HUES48 (cell line): ENCODE measurements around the gene QSOX1.

Source experiments
- H3K27ac ChIP-seq: one replicate; pipeline ENCODE4 v1.7.0; 2013; ENCODE audit warnings: low read depth, low read length, inconsistent platforms
- H3K27me3 ChIP-seq: 2 replicates; pipeline ENCODE4 v1.6.1; 2013; ENCODE audit warnings: mild to moderate bottlenecking, low read length; ENCODE audit not compliant: control insufficient read depth, insufficient read depth
- H3K36me3 ChIP-seq: 2 replicates; pipeline ENCODE4 v1.6.1; 2013; ENCODE audit warnings: low read length; ENCODE audit not compliant: control insufficient read depth, insufficient read depth
- H3K4me1 ChIP-seq: 2 replicates; pipeline ENCODE4 v1.6.1; 2013; ENCODE audit warnings: mild to moderate bottlenecking, low read length; ENCODE audit not compliant: control insufficient read depth, insufficient read depth
- H3K4me3 ChIP-seq: 2 replicates; pipeline ENCODE4 v1.5.1; 2013; ENCODE audit warnings: mild to moderate bottlenecking, low read depth, low read length
- H3K9ac ChIP-seq: 2 replicates; pipeline ENCODE4 v1.6.1; 2013; ENCODE audit warnings: mild to moderate bottlenecking, low read depth, low read length, moderate library complexity
- H3K9me3 ChIP-seq: 2 replicates; pipeline ENCODE4 v1.6.1; 2013; ENCODE audit warnings: low read length; ENCODE audit not compliant: control insufficient read depth, insufficient read depth

QSOX1 gene

DNA sequence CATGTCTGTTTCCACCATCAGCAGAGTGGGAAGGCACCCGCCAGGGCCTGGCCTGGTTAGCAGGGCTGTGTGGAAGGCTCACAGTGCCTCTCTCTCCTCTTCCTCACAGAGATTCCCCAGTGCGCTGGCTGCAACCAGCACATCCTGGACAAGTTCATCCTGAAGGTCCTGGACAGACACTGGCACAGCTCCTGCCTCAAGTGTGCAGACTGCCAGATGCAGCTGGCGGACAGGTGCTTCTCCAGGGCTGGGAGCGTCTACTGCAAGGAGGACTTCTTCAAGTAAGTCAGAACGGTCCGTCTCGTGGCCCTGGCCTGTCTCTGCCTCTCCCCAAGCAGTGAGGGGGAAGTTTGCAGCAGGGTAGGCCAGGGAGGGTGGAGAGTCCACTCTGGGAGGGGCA, 93.5 kb downstream of the QSOX1 start:
- H3K4me1 ChIP-seq: peaks cover 30% of the 10 kb centered on the region
- no peaks in the 10 kb centered on the region for H3K9me3 ChIP-seq
- H3K27me3 ChIP-seq: no peaks in the 10 kb centered on the region
- no peaks in the 10 kb centered on the region for H3K36me3 ChIP-seq
- H3K27ac ChIP-seq: no peak overlapping the region
- H3K9ac ChIP-seq: no peak overlapping the region
- H3K4me3 ChIP-seq: no peak overlapping the region

DNA sequence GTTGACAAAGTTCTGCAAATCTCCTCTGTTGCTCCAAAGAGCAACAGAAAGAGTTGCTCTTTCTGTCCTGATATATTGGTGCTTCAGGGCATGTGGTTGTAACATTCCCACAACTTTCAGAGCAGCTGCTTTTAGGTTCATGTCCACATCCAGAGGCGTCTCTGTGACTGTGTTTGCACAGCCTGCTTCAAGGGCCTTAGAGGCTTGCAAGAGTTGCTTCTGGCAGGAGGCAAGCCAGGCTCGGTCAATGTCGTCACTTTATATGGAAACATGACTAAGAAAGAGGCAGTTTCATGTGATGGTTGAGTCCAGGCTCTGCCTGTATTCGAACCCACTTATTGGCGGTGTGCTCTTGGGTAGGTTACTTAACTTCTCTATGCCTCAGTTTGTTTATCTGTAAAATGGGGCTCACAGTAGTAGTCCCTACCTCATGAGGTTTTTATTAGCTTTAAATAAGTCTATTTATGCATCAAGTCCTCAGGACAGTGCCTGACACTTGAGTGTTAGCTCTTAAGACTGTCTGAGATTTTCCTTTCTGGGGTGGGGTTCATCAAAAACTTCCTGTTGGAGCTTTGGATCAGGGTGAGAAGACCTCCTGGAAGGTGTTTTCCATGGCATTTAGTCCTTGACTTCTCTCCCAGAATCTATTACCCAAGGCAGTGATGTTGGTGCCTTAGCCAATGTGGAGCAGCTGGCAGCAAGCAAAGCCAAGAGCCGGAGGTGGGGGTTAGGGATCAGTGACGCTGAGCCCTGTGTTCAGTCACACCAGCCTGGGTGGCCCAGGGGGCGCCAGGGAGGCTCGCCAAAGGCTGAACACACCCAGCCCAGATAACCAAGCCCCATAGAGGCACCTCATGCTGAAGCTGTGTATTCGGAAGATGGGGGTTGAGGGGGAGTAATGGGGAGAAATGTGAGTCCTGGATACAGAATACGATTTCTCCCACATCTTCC, 94.3 kb downstream of the QSOX1 start:
- no peaks in the 10 kb centered on the region for H3K36me3 ChIP-seq
- H3K9me3 ChIP-seq: no peaks in the 10 kb centered on the region
- peaks cover 37% of the 10 kb centered on the region for H3K4me1 ChIP-seq
- no peak overlapping the region for H3K27ac ChIP-seq
- no peaks in the 10 kb centered on the region for H3K27me3 ChIP-seq
- H3K9ac ChIP-seq: no peak overlapping the region
- no peak overlapping the region for H3K4me3 ChIP-seq

DNA sequence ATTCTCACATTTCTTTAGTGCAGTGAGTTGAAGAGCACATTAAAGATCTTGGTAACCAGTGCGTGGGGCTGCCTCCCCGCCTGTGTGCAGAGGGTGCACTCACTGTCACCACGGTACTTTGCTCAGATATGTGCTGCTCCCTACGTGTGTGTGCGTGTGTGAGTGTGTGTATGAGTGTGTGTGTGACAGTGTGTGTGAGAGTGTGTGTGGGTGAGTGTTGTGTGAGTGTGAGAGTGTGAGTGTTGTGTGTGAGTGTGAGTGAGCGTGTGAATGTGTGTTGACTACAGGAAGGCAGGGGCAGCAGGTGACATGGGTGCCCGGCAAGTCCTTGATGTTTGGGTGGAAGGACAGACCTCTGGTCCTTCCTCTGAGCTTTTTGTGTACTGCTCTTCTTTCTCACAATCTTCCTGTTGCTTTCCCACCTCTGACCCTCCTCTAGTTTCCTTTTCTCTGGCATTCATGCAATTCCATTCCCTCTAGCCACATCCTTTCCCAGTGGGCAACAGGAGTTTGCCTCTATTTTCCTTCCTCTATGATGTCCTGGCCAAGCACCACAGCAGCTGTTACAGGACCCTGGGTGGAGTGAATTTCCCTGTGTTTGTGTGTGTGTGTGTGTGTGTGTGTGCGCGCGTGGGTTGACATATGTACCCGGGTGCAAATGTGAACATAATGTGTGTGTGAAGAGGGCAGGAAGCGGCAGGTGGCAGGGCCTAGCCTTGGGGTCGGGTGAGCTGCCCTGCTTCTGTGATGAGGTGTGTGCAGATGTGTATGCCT, 95.2 kb downstream of the QSOX1 start:
- H3K4me1 ChIP-seq: peaks cover 34% of the 10 kb centered on the region
- no peak overlapping the region for H3K27ac ChIP-seq
- no peaks in the 10 kb centered on the region for H3K27me3 ChIP-seq
- H3K9ac ChIP-seq: no peak overlapping the region
- H3K36me3 ChIP-seq: no peaks in the 10 kb centered on the region
- H3K9me3 ChIP-seq: no peaks in the 10 kb centered on the region
- no peak overlapping the region for H3K4me3 ChIP-seq

DNA sequence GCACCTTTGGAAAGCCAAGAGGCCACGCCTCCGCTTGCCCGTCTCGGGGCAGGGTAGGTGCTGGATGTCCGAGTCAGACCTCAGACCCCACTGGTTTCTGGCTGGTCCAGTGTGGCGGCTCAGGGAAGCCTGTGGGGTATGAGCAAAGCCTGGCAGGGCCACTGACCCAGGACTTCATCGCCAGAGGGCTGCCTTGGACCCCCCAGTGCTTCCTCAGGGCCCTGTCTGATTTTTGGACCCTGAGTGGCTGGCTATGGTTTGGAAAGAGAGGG, 95.8 kb downstream of the QSOX1 start:
- no peak overlapping the region for H3K27ac ChIP-seq
- no peak overlapping the region for H3K9ac ChIP-seq
- no peak overlapping the region for H3K4me3 ChIP-seq
- H3K27me3 ChIP-seq: no peaks in the 10 kb centered on the region
- peaks cover 36% of the 10 kb centered on the region for H3K4me1 ChIP-seq
- no peaks in the 10 kb centered on the region for H3K36me3 ChIP-seq
- no peaks in the 10 kb centered on the region for H3K9me3 ChIP-seq

DNA sequence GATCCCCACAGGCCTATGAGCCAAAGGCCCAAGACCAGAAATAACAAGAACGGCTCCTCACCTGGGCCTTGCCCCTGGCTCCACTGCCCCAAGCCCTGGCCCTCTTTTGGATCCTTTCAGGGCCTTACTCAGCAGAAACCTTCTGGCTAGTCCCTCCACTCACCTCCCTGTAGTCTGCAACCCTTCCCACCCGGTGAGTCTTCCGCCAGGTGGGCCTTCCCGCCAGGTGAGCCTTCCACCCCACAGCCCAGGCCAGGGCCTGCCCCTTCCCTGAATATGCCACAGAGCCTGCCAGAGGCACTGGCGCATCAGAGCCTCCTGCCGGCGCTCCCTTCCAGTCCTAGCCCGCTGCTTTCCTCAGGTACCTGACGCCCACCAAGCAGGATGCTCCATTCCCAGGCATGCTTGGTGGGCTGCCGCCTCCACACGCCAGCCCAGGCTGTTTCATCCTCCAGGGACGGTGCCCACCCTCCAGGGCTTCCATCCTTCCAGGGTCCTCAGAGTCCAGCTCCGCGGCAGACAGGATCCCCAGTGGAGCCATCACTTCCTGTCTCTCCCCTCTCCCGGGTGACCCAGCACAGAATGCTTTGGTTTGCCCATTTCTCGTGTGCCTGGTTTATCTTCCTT, 96.3 kb downstream of the QSOX1 start:
- H3K4me3 ChIP-seq: no peak overlapping the region
- no peaks in the 10 kb centered on the region for H3K9me3 ChIP-seq
- H3K27ac ChIP-seq: no peak overlapping the region
- no peak overlapping the region for H3K9ac ChIP-seq
- H3K27me3 ChIP-seq: no peaks in the 10 kb centered on the region
- peaks cover 36% of the 10 kb centered on the region for H3K4me1 ChIP-seq
- H3K36me3 ChIP-seq: no peaks in the 10 kb centered on the region

DNA sequence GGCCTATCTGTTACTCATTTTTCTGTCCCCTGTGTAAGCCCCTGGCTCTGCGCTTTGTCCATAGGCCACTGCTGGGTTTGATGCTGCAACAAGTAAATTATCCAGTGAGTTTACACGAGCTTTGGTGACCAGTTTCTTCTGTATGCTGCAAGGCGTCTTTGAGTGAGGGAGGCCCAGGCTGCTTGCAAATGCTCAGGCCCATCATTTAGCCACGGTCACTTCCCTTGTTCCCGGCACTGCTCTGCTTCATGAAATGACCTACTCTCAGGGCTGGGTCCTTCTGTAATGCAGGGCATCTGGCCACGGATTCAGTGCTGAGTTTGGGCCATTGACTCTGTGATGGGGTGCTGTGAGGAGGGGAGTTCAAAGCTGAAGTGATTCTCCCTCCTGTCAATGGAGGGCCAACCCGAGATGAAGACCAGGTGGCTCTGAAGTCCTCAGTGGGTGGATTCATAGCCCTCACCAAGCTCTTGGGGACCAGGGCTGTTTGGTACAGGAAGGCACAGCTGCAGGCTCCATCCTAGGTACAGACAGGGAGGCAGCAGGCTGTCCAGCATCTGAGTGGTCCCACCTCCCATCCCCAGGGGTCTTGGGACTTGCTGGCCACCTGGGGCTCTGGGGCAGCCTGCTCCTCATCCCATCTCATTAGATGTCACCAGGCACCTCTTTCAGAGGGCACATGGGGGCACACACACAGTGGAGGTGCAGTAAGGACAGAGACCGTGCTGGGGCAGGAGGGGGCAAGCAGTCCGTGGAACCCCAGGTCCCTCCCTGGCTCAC, 97.0 kb downstream of the QSOX1 start:
- Histone ChIP-seq H3K36me3 (no peaks in the 10 kb centered on the region), H3K27ac (no peak overlapping the region), H3K4me3 (no peak overlapping the region), H3K4me1 (peaks cover 35% of the 10 kb centered on the region), H3K9me3 (no peaks in the 10 kb centered on the region), H3K9ac (no peak overlapping the region), H3K27me3 (no peaks in the 10 kb centered on the region)

DNA sequence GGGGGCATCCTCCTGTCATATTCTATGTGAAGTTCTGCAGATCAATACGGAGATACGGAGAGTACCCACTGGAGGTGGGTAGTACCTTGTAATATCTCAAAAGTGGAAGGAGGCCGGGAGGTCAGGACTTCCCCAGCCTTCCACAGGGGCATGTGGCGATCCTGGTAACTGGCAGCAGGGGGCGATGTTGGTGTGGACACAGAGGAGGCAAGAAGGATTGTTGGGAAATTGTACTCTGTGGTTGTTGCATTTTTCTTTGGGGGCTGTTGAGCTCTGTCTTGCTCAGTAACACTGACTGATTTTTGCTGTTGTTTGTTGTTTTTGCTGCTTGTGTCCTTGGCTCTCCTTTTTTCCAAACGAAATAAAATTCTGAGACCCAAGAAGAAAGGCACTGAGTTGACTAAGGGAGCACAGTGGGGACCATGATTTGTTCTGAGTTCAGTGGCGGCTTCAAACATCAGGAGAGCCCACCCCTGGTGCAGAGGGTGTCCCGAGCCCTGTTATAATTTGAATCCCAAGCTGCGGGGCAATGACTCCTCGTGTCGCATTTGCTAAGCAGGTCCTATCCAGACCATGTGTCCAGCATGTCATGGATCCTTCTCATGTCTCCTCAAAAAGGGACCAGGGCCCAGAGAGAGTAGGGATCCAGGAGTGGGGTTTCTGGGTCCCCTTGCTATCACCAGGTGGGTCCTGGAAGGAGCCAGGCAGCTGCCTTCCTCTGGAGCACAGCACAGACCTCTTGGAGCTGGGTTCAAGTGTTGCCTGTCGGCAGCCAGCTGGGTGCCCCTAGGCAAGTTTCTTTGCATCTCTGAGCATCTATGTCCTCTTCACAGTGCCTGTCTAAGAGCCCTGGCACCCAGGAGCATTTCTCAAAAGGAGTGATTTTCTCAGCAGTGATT, 98.2 kb downstream of the QSOX1 start:
- Histone ChIP-seq H3K36me3 (no peaks in the 10 kb centered on the region), H3K9ac (no peak overlapping the region), H3K9me3 (no peaks in the 10 kb centered on the region), H3K4me3 (no peak overlapping the region), H3K4me1 (peaks cover 24% of the 10 kb centered on the region; the same call in 1 of the 2 replicates), H3K27ac (no peak overlapping the region), H3K27me3 (no peaks in the 10 kb centered on the region)
